GM10266 (cell line): ENCODE data around the gene GJC2.

Experiments used
- DNase-seq: peaks from one replicate; pipeline ENCODE4 v3.0.0; 2012; ENCODE audit errors: extremely low spot score
- TF ChIP-seq, protein P1 (sequence below): IDR thresholded peaks from 2 replicates; pipeline ENCODE4 v1.5.1; 2012; ENCODE audit warnings: mild to moderate bottlenecking, low read depth; ENCODE audit not compliant: control insufficient read depth, insufficient read depth; ENCODE audit errors: missing control alignments

GJC2 gene

GRCh38 chr1:228190778-228191177, 41.0 kb downstream of the GJC2 start:
- TF ChIP-seq, protein P1, sequence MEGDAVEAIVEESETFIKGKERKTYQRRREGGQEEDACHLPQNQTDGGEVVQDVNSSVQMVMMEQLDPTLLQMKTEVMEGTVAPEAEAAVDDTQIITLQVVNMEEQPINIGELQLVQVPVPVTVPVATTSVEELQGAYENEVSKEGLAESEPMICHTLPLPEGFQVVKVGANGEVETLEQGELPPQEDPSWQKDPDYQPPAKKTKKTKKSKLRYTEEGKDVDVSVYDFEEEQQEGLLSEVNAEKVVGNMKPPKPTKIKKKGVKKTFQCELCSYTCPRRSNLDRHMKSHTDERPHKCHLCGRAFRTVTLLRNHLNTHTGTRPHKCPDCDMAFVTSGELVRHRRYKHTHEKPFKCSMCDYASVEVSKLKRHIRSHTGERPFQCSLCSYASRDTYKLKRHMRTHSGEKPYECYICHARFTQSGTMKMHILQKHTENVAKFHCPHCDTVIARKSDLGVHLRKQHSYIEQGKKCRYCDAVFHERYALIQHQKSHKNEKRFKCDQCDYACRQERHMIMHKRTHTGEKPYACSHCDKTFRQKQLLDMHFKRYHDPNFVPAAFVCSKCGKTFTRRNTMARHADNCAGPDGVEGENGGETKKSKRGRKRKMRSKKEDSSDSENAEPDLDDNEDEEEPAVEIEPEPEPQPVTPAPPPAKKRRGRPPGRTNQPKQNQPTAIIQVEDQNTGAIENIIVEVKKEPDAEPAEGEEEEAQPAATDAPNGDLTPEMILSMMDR, result no peak
- DNase-seq, result no peak

GRCh38 chr1:228194436-228194835, 44.7 kb downstream of the GJC2 start:
- TF ChIP-seq, protein P1, result no peak
- no peak for DNase-seq

DNA sequence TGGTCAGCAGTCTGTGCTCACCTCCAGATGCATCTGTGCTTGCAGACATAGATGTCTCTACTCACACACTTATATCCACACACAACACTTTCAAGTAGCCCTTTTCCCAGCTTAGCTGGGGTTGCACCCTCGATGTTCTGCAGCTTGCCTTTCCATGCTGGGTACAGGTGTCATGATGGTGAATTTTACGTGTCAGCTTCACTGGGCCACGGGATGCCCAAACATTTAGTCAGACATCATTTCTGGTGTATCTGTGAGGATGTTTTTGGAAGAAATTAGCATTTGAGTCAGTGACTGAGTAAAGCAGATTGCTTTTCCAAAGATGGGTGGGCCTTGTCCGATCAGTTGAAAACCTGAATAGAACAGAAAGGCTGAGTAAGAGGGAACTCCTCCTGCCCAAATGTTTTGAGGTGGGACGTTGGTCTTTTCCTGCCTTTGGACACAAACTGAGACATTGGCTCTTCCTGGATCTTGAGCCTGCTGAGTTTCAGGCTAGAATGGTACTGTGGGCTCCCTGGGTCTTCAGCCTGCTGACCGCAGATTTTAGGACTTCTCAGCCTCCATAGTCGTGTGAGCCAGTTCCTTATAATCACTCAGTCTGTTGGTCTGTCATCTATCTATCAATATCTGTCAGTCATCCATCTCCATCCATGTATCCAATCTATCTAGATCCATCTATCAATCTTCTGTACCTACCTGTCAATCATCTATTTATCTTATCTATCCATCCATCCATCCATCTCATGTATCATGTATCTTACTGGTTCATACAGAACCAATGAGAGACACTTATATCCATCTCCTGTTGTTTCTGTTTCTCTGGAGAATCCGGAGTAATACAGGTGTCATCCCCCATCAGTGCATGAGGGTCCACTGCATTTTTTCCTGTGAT, 45.4 kb downstream of the GJC2 start:
- no peak for DNase-seq

GRCh38 chr1:228197555-228198147, 47.9 kb downstream of the GJC2 start:
- TF ChIP-seq, protein P1, result no peak
- no peak for DNase-seq

More for the DNA sequence above, 45.4 kb downstream of the GJC2 start:
- TF ChIP-seq, protein P1, result no peak

- TF ChIP-seq, protein P1, result no peak
- no peak for DNase-seq
Measured at GRCh38 chr1:228198977-228199590, 49.4 kb downstream of the GJC2 start.

DNA sequence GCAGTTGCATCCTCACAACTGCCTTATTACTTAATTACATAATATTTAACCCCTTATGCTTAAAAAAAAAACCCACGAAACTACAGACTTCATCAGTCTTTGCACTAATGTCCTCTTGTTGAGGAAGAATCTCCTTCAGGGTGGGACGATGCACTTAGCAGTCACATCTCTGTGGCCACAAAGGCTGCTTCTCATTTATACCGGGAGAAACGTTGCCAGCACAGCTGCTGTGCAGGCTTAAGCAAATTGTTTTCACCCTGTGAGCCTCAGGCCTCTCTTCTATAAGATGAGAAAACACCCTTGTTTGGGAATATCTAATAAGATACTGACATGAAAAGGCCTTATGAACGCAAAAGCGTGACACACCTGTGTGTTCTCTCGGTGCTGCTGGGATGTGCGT, 55.2 kb downstream of the GJC2 start:
- TF ChIP-seq, protein P1, result no peak
- no peak for DNase-seq
